GM21619 (cell line): ENCODE results near the gene DPYSL4.

Experiments
- ATAC-seq: cut with Tn5 transposase; IDR thresholded peaks from one replicate; pipeline ENCODE4 v1.9.1; 2021; ENCODE audit not compliant: unreplicated experiment

Gene DPYSL4

DNA sequence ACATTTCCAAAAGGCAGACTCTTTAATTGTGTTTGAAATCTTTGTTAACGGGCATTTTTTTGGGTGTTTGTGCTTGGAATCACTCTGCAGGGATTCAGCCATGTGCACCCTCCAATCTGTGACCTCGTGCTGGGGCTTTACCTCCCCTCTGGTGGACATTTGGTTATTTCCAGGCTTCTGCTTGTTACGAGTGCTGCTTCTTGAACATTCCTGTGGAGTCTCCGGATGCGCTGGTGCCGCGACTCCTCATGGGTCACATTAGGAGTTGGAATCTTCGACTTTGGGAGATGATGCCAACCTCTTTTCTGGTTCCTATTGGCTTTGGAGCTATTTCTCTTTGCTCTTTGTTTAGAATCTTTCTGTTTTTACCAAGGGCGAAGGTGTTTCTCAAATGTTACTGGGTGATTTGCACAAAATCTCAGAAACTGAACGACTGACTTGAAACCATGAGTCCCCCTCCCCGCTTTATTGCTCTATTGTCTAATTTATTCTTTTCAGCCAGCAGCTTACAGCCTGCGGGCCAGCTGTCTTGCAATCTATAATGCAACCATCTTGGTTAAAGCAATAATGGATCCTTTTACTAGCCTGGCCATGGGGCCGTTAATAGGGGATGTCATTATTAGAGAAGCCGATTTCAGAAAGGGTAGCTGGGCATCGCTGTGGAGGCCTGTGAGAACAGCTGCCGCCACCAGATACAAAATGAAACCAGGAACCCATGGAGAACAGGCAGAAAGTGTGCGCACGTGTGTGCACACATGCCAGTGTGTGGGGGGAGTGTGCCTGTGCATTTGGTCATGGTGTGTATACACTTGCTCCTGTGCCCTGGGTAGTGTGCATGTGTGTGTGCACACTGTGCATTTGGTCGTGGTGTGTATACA lies 9.9 kb upstream of the DPYSL4 start:
- ATAC-seq, result no peak

DNA sequence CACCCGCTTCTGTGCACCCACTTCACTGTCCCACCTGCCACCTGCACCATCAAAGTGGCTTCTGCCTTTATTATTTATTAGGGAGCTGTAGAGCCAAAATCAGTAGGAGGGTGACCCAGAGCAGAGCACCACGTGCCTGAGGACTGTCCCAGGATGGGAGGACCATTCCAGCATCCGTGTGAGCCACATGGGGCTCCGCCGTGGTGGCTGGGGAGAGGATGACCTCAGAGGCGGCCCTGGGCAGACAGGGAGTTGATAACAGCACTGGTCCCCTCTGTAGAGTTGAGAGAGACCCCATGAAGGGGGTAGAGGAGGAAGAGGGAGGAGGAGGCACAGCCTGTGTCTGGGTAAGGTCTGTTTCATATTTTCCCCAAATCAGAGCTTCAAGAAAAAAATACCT lies 8.7 kb upstream of the DPYSL4 start:
- ATAC-seq, result no peak

GRCh38 chr10:132178672-132179545 lies 7.8 kb upstream of the DPYSL4 start:
- ATAC-seq, result no peak

DNA sequence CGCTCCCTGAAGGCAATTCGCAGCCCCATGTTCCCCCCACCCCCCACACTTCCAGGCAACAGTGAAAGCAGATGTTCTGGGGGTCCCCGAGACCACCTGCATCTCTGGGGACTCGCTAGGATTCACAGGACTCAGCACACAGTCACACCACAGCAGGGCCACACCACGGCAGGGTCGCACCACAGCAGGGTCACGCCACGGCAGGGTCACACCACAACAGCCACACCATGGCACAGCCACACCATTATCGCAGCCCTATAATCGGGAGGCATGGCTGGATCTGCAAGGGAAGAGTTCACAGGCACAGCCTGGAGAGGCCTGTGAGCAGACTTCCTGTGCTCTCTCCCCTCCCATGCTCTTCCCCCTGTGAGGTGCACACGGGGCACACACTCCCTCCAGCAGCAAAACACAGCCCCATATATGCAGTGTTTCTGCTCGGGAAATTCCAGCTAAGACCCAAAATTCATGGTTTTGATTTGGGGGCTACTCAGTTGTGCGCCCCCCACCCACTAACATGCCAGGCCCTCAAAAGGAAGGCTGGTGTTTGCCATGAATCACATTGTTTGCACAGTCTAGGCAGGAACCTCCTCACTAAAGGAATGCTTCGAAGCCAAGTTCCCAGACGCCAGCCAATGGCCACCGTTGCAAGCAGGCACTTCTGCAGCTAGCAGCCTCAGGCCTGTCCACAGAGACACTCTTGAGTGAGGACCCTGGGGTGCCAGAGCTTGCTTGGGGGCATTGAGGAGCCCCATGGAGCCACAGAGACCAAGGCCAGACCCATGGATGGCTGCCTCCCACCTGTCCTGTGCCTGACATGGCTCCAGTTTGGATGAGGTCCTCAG lies 7.0 kb upstream of the DPYSL4 start:
- no peak for ATAC-seq

DNA sequence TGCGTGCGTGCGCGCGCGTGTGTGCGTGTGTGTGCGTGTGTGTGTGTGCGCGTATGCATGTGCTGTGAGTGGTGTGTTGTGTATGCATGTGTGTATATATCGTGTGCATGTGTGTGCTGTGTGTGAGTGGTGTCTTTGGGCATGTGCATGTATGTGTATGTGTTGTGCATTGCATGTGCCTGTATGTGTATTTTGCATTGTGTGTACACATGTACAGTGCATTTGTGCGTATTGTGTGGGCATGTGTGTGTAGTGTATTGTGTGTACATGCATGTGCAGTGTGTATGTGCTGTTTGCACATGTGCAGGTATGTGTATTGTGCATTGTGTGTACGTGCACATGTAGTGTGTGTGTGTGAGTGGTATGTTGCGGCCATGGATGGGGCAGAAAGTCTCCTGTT lies 6.0 kb upstream of the DPYSL4 start:
- no peak for ATAC-seq

- ATAC-seq, result no peak
Observed at GRCh38 chr10:132181691-132182425, 4.9 kb upstream of the DPYSL4 start.

GRCh38 chr10:132182591-132182990 lies 4.2 kb upstream of the DPYSL4 start:
- no peak for ATAC-seq

GRCh38 chr10:132183046-132183445 lies 3.7 kb upstream of the DPYSL4 start:
- ATAC-seq, result no peak

- ATAC-seq, result no peak
Observed at GRCh38 chr10:132184816-132185593, 1.7 kb upstream of the DPYSL4 start.

GRCh38 chr10:132185601-132186487 lies 904 bp upstream of the DPYSL4 start:
- no peak for ATAC-seq

- ATAC-seq, result no peak
Observed at GRCh38 chr10:132187430-132188138, 836 bp downstream of the DPYSL4 start.

DNA sequence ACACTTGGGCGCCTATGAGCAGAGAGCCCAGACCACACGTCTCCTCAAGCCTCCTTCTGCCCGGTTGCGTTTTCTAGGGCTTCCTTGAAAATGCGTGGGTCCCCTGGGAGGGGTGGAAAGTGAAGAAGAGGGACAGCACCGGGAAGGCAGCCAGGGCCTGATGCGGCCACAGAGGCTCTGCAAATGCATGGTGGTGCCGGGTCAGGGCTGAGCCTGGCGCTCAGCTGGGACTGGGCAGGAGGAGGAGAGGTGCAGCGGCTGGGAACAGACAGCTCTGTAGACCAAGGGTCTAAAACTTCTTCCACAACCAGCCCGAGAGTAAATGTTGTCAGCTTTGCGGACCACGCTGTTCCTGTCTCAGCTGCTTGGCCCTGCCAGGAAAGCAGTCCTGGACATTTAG lies 1.6 kb downstream of the DPYSL4 start:
- ATAC-seq, result no peak

- no peak for ATAC-seq
Observed at GRCh38 chr10:132189016-132189415, 2.3 kb downstream of the DPYSL4 start.

DNA sequence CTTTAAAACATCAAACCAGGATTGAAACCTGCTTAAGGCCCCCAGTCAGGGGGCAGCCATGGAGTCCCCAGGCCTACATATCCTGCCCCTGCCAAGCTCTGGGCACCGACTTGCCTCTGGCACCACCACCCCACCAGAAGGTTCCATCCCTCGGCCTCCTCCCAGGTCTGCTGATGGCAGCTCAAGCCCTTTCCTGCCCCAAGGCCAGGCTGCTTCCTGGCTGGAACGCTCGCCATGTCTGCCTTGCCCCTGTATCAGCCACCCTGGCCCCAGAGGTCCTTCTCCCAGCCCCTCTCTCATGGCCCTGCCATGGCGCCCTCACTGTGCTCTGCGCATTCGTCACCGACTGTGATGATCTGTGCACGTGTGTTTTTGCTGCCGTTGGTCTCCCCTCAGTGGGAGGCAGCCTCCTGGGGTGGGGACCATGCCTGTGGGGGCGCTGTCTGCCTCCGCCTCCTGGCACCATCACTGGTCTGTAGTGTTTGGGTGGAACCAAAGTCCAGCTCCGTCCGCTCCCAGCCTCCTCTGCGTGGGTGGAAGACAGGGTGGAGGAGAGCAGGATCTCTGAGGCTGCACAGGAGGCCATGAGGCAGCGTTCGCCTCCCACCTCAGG lies 3.2 kb downstream of the DPYSL4 start:
- no peak for ATAC-seq

DNA sequence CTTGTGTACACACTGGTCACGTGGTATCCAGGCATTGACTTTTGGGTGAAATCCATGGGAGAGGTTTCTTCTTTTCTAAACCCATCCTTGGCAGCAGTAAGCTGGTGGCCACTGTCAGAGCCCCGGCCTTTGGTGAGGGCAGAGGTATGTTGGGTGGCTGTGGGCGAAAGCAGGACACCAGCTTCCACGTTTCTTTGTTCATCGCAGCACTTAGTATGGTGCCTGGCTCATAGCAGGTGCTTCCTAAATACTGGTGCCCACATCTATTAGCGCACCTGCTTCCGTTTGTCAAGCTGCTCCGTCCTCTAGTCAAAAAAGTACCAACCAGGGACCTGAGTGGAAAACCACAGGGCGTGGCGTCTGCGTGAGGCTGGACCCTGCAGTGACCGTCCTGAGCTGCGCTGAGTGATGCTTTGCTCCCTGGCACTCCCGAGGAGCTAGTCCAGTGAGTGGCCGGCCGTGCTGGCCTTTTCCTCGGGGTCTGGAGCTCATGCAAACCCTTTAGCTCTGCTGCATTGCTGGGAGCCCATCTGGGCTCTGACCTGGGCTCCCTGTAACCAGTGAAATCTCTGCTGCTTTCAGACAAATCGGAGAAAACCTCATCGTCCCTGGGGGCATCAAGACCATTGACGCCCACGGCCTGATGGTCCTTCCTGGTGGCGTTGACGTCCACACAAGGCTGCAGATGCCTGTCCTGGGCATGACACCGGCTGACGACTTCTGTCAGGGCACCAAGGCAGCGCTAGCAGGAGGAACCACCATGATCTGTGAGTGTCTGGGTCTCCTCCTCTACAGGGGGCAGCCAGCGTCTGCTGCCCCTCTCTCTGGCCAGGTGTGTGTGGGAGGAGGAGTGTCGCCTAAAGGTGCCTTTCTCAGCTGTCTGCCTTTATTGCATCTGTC lies 5.6 kb downstream of the DPYSL4 start:
- ATAC-seq, result no peak

GRCh38 chr10:132192991-132193665 lies 6.4 kb downstream of the DPYSL4 start:
- no peak for ATAC-seq
